Testis (tissue), 3 donors: ENCODE results near the gene MAN1A2. TPM values are rescaled to one million over a fixed set of nuclear protein-coding genes. Genes with fewer than 3 reads are reported as not detected.
"Not testable (repeated sequence)": the region's sequence is repeated elsewhere in the genome, so short reads cannot be mapped to it uniquely, and the experiment has no call there.

Source experiments
- DNase-seq: peaks from one replicate; pipeline ENCODE4 v3.0.0-alpha.2; 2019
- H3K27ac ChIP-seq, 2 donors: fragments of 200-600 bp; sonication (generic); one replicate each; pipeline ENCODE4 v1.5.1; 2019
- H3K27me3 ChIP-seq: fragments of 200-600 bp; sonication (generic); one replicate; pipeline ENCODE4 v1.5.1; 2019
- H3K36me3 ChIP-seq: fragments of 200-600 bp; sonication (generic); one replicate; pipeline ENCODE4 v1.5.1; 2017; ENCODE audit warnings: low read depth; ENCODE audit errors: missing control alignments
- H3K4me1 ChIP-seq: fragments of 200-600 bp; sonication (generic); one replicate; pipeline ENCODE4 v1.5.1; 2019
- H3K4me3 ChIP-seq, 2 donors: fragments of 200-600 bp; sonication (generic); one replicate each; pipeline ENCODE4 v1.5.1; 2017 to 2019
- H3K9me3 ChIP-seq: fragments of 200-600 bp; sonication (generic); one replicate; pipeline ENCODE4 v1.5.1; 2017
- CTCF ChIP-seq, 3 experiments: fragments of 450-650 bp in 2 of 3; fragments of 200-600 bp in 1 of 3; sonication (generic) in 1 of 3; IDR thresholded peaks; one replicate each; pipeline ENCODE4 v1.5.1; 2016 to 2019; ENCODE audit warnings: antibody characterized with exemption in 3 of 3, mild to moderate bottlenecking in 2 of 3, moderate library complexity in 1 of 3
- POLR2A ChIP-seq: fragments of 450-650 bp; IDR thresholded peaks from one replicate; pipeline ENCODE4 v1.6.1; 2017; ENCODE audit warnings: antibody characterized with exemption, mild to moderate bottlenecking, moderate library complexity
- whole genome bisulfite sequencing, 2 donors: methylation state at CpG; one replicate each; pipeline ENCODE4 v1.1.5; 2018; 5-methylcytosine and 5-hydroxymethylcytosine counted together
- intact Hi-C: fragments of 100-400 bp; cut with DNase I; formaldehyde crosslinking; loops from one replicate; pipeline ENCODE4 v1.15.1; 2023; ENCODE audit warnings: low total_unique reads
- polyA plus RNA-seq: library from polyadenylated mRNA; stranded (reverse); fragments of 350-450 nt; fragmentation: Illumina TruSeq; extraction: RNeasy Lipid Tissue Mini Kit (QIAGEN cat#74804); gene quantifications from one replicate; pipeline ENCODE4 v1.2.3, GENCODE V29; 2014; ENCODE audit warnings: low read depth, low replicate concordance; ENCODE audit not compliant: insufficient read depth
- total RNA-seq, 2 donors: library from RNA; depleted of rRNA; stranded (reverse); fragments of >200 nt; gene quantifications; one replicate each; pipeline ENCODE4 v1.2.3, GENCODE V29; 2016

MAN1A2 gene
- total and polyA plus RNA-seq, 3 donors from 2014 or later, result 15.0 to 69.5 (median 64.3) TPM

- no peaks in the 10 kb centered on the region for H3K9me3 ChIP-seq
- TF ChIP-seq POLR2A (no peak), CTCF (IDR thresholded peaks at IDR 0.05) (no peak)
- H3K4me1 ChIP-seq, result no peaks in the 10 kb centered on the region
- H3K27me3 ChIP-seq, result no peaks in the 10 kb centered on the region
- no peaks in the 10 kb centered on the region for H3K36me3 ChIP-seq
- intact Hi-C loops, result no loop called here
- DNase-seq, result no peak
- no peak overlapping the region for H3K4me3 ChIP-seq
- no peak overlapping the region for H3K27ac ChIP-seq
Observed at GRCh38 chr1:117556976-117557375, 189.7 kb downstream of the MAN1A2 start.

- intact Hi-C loops, H3K4me3 ChIP-seq, H3K4me1 ChIP-seq, H3K27ac ChIP-seq, H3K9me3 ChIP-seq, DNase-seq, H3K27me3 ChIP-seq, H3K36me3 ChIP-seq: not testable (repeated sequence)
Observed at GRCh38 chr1:117558451-117558850, 191.2 kb downstream of the MAN1A2 start.

- Histone ChIP-seq H3K4me3 (no peak overlapping the region), H3K4me1 (no peaks in the 10 kb centered on the region), H3K27me3 (no peaks in the 10 kb centered on the region), H3K9me3 (no peaks in the 10 kb centered on the region), H3K36me3 (no peaks in the 10 kb centered on the region), H3K27ac (no peak overlapping the region)
- TF ChIP-seq POLR2A (no peak), CTCF (IDR thresholded peaks at IDR 0.05) (no peak)
- WGBS, 2 donors, result 82 to 94% methylated on average over 3 of the region's 3 CpGs
- no peak for DNase-seq
- intact Hi-C loops, result no loop called here
Observed at GRCh38 chr1:117559139-117559538, 191.9 kb downstream of the MAN1A2 start.

GRCh38 chr1:117559985-117560384 is 192.7 kb downstream of the MAN1A2 start:
- no peak for DNase-seq
- 80 to 86% methylated on average over 3 of the region's 3 CpGs for WGBS, 2 donors
- Histone ChIP-seq H3K27me3 (no peaks in the 10 kb centered on the region), H3K4me3 (no peak overlapping the region), H3K9me3 (no peaks in the 10 kb centered on the region), H3K4me1 (no peaks in the 10 kb centered on the region), H3K27ac (no peak overlapping the region), H3K36me3 (no peaks in the 10 kb centered on the region)
- TF ChIP-seq CTCF (IDR thresholded peaks at IDR 0.05), result no peak
- no peak for TF ChIP-seq POLR2A
- intact Hi-C loops, result no loop called here

- WGBS, 2 donors, result 100% methylated on average over 2 of the region's 2 CpGs
- H3K4me1 ChIP-seq, result no peaks in the 10 kb centered on the region
- DNase-seq, result no peak
Observed at GRCh38 chr1:117561071-117561470, 193.8 kb downstream of the MAN1A2 start.

More at GRCh38 chr1:117561071-117561470, 193.8 kb downstream of the MAN1A2 start:
- Histone ChIP-seq H3K9me3 (no peaks in the 10 kb centered on the region), H3K27ac (no peak overlapping the region), H3K27me3 (no peaks in the 10 kb centered on the region), H3K4me3 (no peak overlapping the region), H3K36me3 (no peaks in the 10 kb centered on the region)
- no peak for TF ChIP-seq CTCF (IDR thresholded peaks at IDR 0.05)
- no peak for TF ChIP-seq POLR2A
- intact Hi-C loops, result no loop called here
